SU-DHL-6 (cell line): ENCODE results near the gene CPT2.

Experiments
- CTCF ChIP-seq: fragments of 200-600 bp; sonication (generic); IDR thresholded peaks from one replicate; pipeline ENCODE4 v1.5.1; 2017; ENCODE audit warnings: antibody characterized with exemption, mild to moderate bottlenecking, low read length, moderate library complexity; ENCODE audit not compliant: insufficient read depth, poor library complexity, severe bottlenecking
- EZH2phosphoT487 ChIP-seq: fragments of 200-600 bp; sonication (generic), shearing (Covaris generic); conservative IDR thresholded peaks from 2 replicates; pipeline ENCODE4 v1.6.1; 2018; ENCODE audit warnings: mild to moderate bottlenecking, antibody characterized with exemption, low read length, moderate library complexity, mixed read lengths

GRCh38 chr1:53214376-53214940 lies 17.8 kb downstream of the CPT2 start:
- TF ChIP-seq EZH2phosphoT487, result no peak
- no peak for TF ChIP-seq CTCF
